Measurements from ENCODE around the gene GIPR. TPM values are rescaled to one million over a fixed set of nuclear protein-coding genes. Genes with fewer than 3 reads are reported as not detected.
"Not testable (repeated sequence)": the region's sequence is repeated elsewhere in the genome, so short reads cannot be mapped to it uniquely, and the experiment has no call there.

The GIPR gene
- total RNA-seq: 0.32 TPM in 1 of 2 replicates, not detected in the other

DNA sequence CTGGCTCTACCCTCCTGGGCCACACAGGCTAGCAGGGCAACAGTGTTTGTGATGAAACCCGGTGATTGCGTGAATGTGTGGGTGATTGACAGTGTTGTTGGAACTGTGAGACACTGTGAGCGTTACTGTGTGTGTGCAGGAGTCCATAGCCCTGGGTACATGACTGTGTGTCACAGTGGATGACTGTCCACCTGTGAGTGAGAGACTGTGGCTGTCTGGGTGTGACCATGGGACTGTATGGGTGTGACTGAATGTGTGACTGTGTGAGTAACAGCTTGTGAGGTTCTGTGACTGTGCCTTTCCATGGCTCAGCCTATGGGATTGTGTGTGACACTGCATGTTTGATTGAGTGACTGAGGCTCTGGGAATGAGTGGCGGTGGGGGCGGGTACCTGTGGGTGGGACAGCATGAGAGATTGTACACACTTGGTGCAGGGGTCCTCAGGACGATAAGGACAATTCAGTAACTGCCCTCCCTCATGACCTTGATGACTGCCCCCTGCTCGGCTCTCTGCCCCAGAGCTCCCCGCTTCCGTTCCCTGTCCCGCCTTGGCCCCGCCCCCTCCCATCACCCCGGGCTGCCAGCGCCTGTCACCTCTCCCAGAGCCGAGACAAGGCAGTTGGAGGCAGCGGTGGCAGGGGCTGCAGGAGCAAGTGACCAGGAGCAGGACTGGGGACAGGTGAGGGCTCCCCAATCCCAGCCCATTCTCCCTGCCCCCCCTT, at the start of gene GIPR:
GIPR (plus strand) TSS at position 602 of the 722 bp plus-strand sequence. CDS start 1,300 bp downstream, outside the sequence.
- no peak for DNase-seq (ENCODE audit: low read depth)
- H3K4me3 ChIP-seq (ENCODE audit: low read depth, low read length): peak within 1 kb of the TSS; percentile 67
- no peak for TF ChIP-seq CTCF (IDR thresholded peaks at IDR 0.05; ENCODE audit: insufficient read depth, low read depth, low read length)

DNA sequence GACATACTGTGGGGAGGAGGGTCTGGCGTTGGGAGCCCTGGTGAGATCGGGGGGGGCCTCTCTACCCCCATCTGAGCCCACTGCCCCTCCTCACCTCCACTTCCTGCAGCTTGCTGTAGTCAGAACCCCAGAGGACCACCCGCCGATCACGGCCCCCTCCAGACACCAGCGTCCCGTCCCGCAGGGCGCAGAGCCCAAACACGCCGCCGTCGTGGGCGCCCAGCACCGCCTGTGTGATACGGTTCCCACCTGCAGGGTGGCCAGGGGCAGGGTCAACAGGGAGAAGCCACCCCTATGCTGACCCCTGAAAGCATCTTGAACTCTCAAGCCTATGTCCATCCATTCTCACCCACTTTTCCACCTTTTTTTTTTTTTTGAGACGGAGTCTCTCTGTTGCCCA, 46.6 kb upstream of the GIPR start:
- no peak for TF ChIP-seq CTCF (IDR thresholded peaks at IDR 0.05; ENCODE audit: insufficient read depth, low read depth, low read length)
- DNase-seq (ENCODE audit: low read depth): no peak
- no peak overlapping the region for H3K4me3 ChIP-seq (ENCODE audit: low read depth, low read length)

DNA sequence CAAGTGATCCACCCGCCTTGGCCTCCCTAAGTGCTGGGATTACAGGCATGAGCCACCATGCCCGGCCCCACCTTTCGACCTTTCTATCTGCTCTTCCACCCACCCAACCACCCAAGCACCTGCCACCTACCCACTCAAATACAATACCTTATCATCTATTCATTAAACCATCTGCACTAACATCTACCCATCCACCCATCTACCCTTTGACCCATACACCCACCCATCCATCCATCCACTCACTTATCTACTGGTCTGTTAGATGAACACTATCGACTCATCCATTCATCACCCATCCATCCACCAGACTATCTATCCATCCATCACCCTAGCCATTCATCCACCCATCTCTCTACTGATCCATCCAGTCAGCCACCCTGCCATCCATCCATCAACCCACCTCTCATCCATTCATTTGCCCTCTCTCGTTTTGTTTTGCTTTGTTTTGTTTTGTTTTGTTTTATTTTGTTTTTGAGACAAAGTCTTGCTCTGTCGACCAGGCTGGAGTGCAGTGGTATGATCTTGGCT, 46.0 kb upstream of the GIPR start:
- TF ChIP-seq CTCF (IDR thresholded peaks at IDR 0.05; ENCODE audit: insufficient read depth, low read depth, low read length): no peak
- no peak overlapping the region for H3K4me3 ChIP-seq (ENCODE audit: low read depth, low read length)
- DNase-seq (ENCODE audit: low read depth): no peak

- TF ChIP-seq CTCF (IDR thresholded peaks at IDR 0.05; ENCODE audit: insufficient read depth, low read depth, low read length): no peak
- no peak overlapping the region for H3K4me3 ChIP-seq (ENCODE audit: low read depth, low read length)
- DNase-seq (ENCODE audit: low read depth): no peak
Observed at GRCh38 chr19:45623984-45624383, 44.0 kb upstream of the GIPR start.

GRCh38 chr19:45628219-45628618, 39.8 kb upstream of the GIPR start:
- not testable (repeated sequence) for DNase-seq (ENCODE audit: low read depth); H3K4me3 ChIP-seq (ENCODE audit: low read depth, low read length)

DNA sequence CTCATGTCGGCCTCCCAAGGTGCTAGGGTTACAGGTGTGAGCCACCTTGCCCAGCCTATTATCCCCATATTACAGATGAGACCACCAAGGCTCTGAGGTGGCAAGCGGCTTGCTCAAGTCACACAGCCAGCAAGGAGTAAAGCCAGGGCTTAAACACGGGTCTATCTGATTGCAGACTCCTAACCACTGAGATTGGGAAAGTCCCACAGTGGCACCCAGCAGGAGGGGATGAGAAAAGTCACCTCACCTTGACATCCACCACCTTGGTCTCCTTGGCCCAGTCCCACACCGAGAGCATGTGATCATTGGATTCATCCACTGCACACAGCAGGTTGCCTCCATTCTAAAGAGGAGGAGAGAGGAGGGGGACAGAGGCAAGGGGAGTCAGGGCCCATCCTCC, 38.3 kb upstream of the GIPR start:
- no peak for TF ChIP-seq CTCF (IDR thresholded peaks at IDR 0.05; ENCODE audit: insufficient read depth, low read depth, low read length)
- no peak overlapping the region for H3K4me3 ChIP-seq (ENCODE audit: low read depth, low read length)
- no peak for DNase-seq (ENCODE audit: low read depth)

DNA sequence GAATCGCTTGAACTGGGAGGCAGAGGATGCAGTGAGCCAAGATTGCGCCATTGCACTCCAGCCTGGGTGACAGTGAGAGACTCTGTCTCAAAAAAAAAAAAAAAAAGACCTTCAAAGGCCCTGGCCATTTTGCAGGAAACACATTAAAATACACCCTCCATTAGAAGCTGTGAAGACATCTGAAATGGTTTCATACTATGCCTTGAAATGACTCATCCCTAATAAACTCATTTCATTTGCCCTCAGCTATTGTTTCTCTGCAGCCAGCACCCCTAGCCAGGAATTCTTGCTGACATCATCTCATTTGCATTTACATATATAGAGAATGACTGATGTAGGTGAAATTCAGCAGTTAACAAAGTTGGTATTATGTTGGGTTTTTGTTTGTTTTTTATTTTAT, 37.6 kb upstream of the GIPR start:
- no peak for TF ChIP-seq CTCF (IDR thresholded peaks at IDR 0.05; ENCODE audit: insufficient read depth, low read depth, low read length)
- DNase-seq (ENCODE audit: low read depth): peak; percentile 82
- H3K4me3 ChIP-seq (ENCODE audit: low read depth, low read length): no peak overlapping the region

Data from fibroblast of villous mesenchyme (primary cell).